HCT116 (cell line): Measurements from ENCODE around the gene PILRA.
"Not testable (repeated sequence)": the region's sequence is repeated elsewhere in the genome, so short reads cannot be mapped to it uniquely, and the experiment has no call there.

Experiments used
- CTCF ChIP-seq, 3 experiments: fragments of 200-600 bp in 1 of 3; sonication (generic) in 1 of 3; IDR thresholded peaks in 2 of 3; conservative IDR thresholded peaks in 1 of 3; 2 replicates each; pipeline ENCODE4 v1.5.1; 2012 to 2017; ENCODE audit warnings: low read depth in 2 of 3, low read length in 2 of 3, antibody characterized with exemption in 1 of 3, borderline replicate concordance in 1 of 3, control low read depth in 1 of 3, mild to moderate bottlenecking in 1 of 3, mixed read lengths in 1 of 3, mixed run types in 1 of 3, moderate library complexity in 1 of 3; ENCODE audit not compliant: insufficient read depth in 1 of 3
- EZH2phosphoT487 ChIP-seq: fragments of 200-600 bp; IDR thresholded peaks from 2 replicates; pipeline ENCODE4 v1.6.1; 2018; ENCODE audit warnings: antibody characterized with exemption, borderline replicate concordance
- JUND ChIP-seq: IDR thresholded peaks from 2 replicates; pipeline ENCODE4 v1.6.1; 2012
- POLR2A ChIP-seq: IDR thresholded peaks from 2 replicates; pipeline ENCODE4 v1.7.0; 2011; ENCODE audit warnings: borderline replicate concordance; ENCODE audit not compliant: insufficient read depth, insufficient read length; ENCODE audit errors: extremely low read depth
- POLR2AphosphoS5 ChIP-seq: IDR thresholded peaks from 2 replicates; pipeline ENCODE4 v1.6.1; 2011; ENCODE audit warnings: mild to moderate bottlenecking, low read depth, low read length, moderate library complexity
- REST ChIP-seq: IDR thresholded peaks from 2 replicates; pipeline ENCODE4 v1.6.1; 2012; ENCODE audit warnings: low read depth
- TCF7L2 ChIP-seq: IDR thresholded peaks from 2 replicates; pipeline ENCODE4 v1.7.0; 2011; ENCODE audit warnings: borderline replicate concordance, inconsistent platforms; ENCODE audit not compliant: insufficient read depth, insufficient read length; ENCODE audit errors: extremely low read depth
- ZNF274 ChIP-seq: fragments of 200-500 bp; sonication (Bioruptor generic); IDR thresholded peaks from 2 replicates; pipeline ENCODE4 v1.6.1; 2014; ENCODE audit warnings: mild to moderate bottlenecking, low read depth, low read length, inconsistent platforms
- TF ChIP-seq, protein P1 (sequence below): IDR thresholded peaks from 2 replicates; pipeline ENCODE4 v1.6.1; 2012

GRCh38 chr7:100324194-100324593, 49.1 kb upstream of the PILRA start:
- TF ChIP-seq EZH2phosphoT487; TCF7L2; JUND; ZNF274; CTCF (IDR thresholded peaks at IDR 0.05 in 2 of 3, conservative IDR thresholded peaks at IDR 0.05 in 1 of 3; ENCODE audit: borderline replicate concordance in 1 of 3, insufficient read depth in 1 of 3, low read depth in 2 of 3, low read length in 2 of 3); POLR2AphosphoS5; POLR2A; REST: not testable (repeated sequence)
- TF ChIP-seq, protein P1, sequence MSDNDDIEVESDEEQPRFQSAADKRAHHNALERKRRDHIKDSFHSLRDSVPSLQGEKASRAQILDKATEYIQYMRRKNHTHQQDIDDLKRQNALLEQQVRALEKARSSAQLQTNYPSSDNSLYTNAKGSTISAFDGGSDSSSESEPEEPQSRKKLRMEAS: not testable (repeated sequence)
